GM21717 (cell line): ENCODE measurements around the gene TSC2.
A peak's percentile ranks its signal among the peaks of the same experiment; 100 is the strongest.

ENCODE experiments used
- ATAC-seq: cut with Tn5 transposase; IDR thresholded peaks from one replicate; pipeline ENCODE4 v1.9.1; 2021; ENCODE audit warnings: mild to moderate bottlenecking, moderate library complexity; ENCODE audit not compliant: unreplicated experiment

TSC2 gene

GRCh38 chr16:2047330-2048115, at the start of gene TSC2, which contains the start of gene NTHL1:
Gene TSC2 (plus strand): TSS chr16:2047985. CDS start chr16:2048616, 631 bp downstream.
Gene NTHL1 (minus strand): TSS chr16:2047834. CDS start chr16:2047823, 11 bp downstream.
- peak; percentile 69 for ATAC-seq

DNA sequence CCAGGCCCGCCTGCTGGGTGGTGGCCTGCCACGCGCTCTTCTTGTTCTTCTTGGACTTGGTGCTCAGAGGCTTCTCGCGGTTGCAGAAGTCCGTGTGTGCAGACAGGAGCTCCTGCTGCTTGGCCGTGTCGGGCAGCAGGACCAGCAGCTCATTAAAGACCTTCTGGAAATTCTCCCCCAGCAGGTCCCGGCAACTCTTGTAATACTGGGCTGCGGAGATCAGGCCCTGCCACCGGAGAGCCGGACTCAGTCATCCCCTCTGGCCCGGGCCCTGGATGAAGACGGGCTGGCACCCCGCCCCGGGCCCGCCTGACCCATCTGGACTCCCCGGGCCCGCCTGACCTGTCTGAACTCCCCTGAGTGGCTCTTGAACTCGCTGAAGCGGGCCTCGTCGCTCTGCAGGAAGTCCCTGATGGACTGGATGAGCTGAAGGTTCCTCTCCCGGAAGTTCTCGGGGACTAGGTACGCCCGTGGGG, 49.4 kb upstream of the TSC2 start:
- no peak for ATAC-seq

GRCh38 chr16:1998852-1999801, 48.7 kb upstream of the TSC2 start:
- ATAC-seq = no peak

DNA sequence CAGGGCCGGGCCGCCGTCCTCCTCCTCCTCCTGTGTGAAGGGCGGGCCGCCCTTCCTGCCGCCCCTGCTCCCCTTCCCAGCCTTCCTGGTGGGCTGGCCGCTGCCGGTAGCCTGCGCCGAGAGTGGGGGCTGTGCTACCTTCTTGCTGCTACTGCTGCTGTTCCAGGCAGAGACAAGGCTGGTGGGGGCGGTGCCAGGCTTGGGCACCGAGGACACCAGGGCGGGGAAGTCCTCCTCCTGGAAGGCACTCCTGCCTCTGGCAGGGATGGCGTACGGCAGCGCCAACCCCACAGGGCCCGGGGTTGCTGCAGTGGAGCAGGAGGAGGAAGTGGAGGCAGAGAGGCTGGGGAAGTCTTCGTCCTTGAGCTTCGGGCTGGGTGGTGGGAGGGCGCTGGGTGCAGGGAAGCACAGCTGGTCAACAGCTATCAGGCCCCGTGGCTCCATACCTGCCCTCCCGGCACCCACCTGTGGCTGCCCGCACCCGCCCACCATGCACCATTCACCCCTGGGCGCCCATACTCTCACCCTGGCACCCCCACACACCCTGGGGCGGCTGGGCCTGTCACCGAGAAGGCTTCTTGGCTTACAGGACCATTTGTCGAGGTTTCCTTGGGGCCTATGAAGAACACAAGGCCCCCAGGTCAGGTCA, 47.8 kb upstream of the TSC2 start:
- ATAC-seq = no peak

GRCh38 chr16:2001035-2001434, 46.8 kb upstream of the TSC2 start:
- no peak for ATAC-seq

DNA sequence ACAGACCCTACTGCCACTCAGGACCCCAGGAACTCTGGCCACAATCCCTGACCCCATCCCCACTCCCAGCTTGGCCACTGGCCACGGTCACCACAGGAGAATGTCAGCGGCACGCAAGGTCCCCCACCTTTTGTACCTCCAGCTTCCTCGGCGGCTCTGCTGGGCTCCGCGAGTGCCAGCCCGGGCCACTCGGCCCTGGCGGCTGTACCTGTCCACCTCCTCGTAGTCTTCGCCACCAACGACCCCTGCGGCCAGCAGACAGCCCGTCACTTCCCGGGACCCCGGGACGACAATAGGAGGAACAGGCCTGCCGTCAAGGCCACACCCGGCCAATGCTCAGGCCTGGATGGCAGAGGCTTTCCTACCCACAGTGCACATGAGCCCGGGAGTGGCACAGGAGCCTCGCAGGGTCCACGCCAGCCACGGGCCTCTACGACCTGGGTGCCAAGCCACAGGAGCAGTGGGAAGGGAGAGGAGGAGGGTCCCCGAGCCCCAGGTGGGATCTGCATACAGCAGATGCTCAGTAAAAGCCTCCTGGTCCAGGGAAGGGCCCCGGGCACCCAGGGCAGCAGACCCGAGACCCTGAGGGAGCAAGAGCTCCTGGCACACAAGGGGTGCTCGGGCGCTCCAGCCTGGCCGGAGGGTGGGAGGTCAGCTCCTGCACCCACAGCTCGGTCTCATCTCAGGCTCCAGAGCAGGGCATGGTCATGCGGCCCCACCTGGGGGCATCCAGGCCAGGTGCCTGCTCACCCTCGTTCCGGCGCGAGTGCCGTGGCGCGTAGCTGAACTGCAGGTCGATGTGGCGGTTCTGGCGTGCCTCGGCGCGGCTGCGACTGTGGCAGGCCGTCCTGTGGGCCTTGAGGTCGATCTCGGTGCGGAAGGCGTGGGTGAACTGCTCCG, 46.1 kb upstream of the TSC2 start:
- no peak for ATAC-seq

DNA sequence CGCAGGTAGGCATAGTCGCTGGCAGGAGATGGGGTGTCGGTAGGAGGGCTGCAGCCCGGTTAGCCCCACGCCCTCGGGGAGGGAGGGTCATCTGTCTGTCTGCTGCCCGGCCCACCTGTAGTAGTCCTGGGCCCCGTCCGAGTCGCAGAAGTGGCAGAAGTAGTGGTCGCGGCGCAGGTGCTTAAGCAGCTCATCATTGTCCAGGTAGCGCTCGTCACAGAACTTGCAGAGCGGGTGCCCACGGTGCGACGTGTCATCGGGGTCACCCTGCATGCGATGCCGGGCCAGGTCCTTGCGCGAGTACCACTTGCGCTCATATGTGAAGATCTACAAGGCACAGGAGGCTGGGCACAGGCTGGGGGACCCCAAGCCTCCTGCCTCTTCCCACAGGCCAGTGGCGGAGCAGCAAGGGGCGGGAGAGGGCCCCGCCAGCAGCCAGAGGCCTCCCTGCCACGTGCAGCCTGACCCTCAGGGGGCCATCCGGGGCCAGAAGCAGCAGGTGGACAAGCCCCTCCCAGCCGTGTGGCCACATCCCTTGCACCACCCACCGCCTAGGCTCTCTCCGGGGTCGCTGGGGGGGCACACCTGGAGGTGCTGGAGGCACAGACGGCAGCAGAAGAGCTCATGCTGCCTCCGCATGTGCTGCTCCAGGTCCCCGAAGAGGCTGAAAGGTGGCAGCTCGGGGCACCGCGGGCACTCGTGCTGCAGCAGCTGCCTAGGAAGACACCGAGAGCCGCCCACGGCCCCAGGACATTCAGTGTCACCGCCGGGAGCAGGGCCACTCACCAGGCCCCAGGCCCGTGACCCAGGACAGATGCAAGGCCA, 45.2 kb upstream of the TSC2 start:
- no peak for ATAC-seq

DNA sequence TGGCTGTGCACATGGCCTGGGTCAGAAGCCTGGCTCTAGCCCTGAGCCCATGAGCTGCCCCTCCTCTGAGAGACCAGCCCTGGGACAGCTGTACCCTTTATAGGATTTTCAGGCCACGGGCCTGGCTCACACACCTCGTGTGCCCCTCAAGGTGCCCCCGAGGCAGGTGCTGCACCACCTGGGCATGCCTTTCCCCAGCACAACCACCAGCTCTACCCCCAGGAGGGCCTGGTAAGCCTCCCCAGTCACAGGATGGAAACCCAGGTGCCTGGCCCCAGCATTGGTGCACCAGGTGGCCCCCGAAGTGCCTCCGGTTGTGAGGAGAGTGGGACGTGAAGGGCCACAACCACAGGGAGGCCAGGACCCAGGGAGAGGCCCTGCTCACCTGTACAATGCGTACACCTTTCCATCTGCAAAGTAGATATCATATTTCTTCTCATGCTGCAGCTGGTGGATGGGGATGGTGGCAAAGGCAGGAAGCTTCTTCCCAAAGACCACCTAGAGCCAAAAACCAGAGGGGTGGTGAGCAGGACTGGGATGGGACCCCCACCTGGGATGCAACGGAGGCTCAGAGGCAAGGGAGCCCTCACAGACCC, 44.5 kb upstream of the TSC2 start:
- ATAC-seq = no peak

- ATAC-seq = peak; percentile 41
Observed at GRCh38 chr16:2003827-2004641, 43.8 kb upstream of the TSC2 start.

DNA sequence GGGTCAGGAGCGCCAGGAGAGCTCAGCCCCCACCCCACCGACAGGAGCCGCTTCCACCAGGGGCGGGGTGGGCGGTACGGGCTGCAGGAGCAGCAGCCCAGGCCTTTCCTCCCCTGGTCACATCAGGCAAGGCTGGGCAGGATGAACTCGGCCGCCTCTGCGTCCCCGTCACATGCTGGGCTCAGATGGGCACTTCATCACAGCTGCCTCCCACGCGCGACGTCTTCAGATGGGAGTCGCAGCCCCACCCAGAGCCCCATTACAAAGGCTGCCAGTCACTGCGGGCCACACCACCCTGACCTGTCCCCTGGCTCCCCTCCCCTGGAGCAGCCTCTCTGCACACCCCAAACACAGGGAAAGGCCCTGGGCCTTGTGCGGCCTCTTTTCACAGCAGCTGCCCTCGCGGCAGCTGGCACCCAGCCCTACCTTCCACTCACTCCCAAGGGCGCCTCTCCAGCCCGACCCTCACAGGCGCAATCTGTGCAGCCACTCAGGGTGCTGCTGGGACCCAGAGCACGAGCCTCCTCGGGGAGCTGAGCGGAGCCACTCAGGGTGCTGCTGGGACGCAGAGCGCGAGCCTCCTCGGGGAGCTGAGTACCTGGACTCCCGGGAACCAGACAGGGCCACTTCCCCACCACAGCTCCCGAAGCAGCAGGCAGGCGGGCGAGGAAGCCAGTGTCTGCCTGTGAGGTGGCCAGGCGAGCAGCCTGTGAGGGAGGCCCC, 42.8 kb upstream of the TSC2 start:
- no peak for ATAC-seq

- no peak for ATAC-seq
Observed at GRCh38 chr16:2005646-2006045, 42.1 kb upstream of the TSC2 start.

DNA sequence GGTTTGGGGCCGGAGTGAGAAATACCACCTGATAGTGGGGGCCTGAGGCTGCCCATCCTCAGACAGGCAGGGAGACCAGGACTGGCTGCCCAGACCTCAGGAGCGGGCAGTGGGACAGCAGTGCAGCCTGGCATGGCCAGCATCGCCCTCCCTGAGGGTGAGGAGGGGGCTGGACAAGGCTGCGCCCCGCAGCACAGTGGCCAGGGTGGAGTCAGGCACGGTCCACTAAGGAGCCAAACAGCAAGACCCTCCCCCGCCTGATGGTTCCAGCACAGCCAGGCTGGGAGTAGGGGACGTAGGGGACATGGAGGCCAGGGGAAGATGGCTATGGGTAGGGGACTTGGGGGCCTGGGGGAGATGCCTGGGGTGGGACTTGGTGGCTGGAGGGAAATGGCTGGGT, 41.5 kb upstream of the TSC2 start:
- no peak for ATAC-seq

DNA sequence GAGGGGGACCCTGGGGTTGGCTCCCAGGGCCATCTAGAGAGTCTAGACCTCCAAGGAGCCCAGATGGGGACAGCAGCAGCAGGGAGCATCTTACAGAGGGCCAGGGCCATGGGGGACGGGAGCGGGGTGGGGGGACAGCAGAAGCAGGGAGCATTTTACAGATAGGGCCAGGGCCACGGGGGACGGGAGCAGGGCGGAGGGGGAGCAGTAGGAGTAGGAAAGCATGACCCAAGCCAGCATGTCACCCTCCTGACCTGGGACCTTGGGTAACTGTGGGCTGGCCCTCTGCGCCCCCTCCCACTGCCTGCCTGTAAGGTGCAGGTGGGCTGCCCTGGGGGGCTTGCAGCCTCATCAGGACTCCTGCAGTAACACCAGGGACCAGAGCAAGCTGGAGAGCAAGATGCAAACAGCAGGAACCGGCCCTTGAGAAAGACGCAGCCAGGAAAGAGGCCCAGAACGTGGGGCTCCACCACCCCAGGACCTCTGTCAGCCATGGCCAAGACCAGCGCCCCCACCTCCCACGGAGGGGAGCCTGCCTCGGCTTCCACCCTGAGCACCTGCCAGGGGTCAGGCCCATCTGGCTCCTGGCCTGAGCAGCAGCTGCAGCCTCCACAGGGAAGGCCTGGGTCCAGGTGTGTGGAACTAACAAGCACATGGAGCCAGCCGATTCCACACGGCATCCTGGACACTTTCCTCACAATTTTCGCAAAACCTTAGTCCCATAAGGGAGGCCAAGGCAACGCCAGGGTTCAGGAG, 40.5 kb upstream of the TSC2 start:
- ATAC-seq = no peak

GRCh38 chr16:2008009-2008526, 39.7 kb upstream of the TSC2 start:
- ATAC-seq = no peak

DNA sequence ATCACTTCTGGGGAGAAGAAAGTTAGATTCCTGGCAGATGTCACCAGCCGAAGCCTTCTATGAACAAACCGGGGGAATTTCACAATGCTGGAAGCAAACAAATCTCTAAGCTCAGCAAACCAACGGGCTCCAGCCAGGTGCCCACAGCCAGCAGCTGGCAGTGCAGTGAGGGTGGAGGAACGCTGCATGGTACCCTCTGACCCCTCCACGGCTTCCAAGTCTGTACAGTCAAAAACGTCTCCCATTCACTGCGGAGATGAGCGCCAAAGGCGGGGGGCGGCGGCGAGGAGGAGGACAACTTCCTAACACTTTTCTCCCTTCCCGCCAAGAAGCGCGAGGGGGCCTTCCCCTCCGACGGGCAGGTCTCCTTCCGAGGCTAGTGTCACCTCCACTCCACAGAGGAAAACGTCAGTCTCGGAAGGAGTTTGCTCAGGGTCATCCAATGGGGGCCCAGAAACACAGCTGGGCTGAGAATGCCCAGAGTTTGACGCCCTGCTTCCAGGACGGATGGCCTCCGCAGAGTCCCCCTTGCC, 39.1 kb upstream of the TSC2 start:
- ATAC-seq = no peak

DNA sequence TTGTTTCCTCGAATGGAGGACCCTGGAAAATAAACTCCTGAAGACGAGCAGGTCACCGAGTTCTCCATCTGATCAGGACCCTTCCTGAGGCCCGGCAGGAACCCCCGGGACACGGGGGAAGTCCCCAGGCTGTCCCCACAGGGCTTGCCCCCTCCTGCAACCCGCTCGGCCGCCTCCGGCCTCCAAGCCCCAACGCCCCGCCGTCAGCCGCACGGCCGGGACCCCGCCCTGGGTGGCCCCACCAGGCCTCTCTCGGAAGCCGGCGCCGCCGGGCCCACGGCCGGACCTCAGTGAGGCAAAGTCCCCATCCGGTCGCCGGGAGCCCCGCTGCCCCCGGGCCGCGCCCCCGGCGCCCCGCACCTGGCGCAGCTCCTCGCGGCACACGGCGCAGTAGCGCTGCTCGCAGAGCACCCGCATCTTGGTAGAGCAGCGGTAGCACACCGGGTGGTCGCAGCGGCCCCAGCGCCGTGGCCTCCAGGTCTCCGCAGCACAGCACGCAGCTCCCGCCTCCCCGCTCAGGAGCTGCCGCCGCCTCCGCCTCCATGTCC, 38.5 kb upstream of the TSC2 start:
- ATAC-seq = peak; percentile 20
